ENCODE results near the gene KIRREL1. TPM values are rescaled to one million over a fixed set of nuclear protein-coding genes. Genes with fewer than 3 reads are reported as not detected.

The KIRREL1 gene
- total RNA-seq, 1 experiment from 2014 or later: 42.4 TPM

- Mint-ChIP-seq H3K4me1 (no peaks in the 10 kb centered on the region), H3K27ac (no peak overlapping the region), H3K4me3 (no peak overlapping the region), H3K27me3 (ENCODE audit: low read depth) (peaks cover 6% of the 10 kb centered on the region), H3K9me3 (no peaks in the 10 kb centered on the region), H3K36me3 (no peaks in the 10 kb centered on the region)
- DNase-seq (ENCODE audit: low spot score) (no peak), ATAC-seq (no peak)
- CTCF ChIA-PET: no interaction called here
- POLR2A ChIA-PET: no interaction called here
- TF ChIP-seq PREB (CRISPR knock-in tag; IDR thresholded peaks at IDR 0.05; ENCODE audit: borderline replicate concordance): no peak
- no peak for TF ChIP-seq KAT7 (CRISPR knock-in tag; IDR thresholded peaks at IDR 0.05; ENCODE audit: borderline replicate concordance)
- no peak for TF ChIP-seq STAT6 (CRISPR knock-in tag; conservative IDR thresholded peaks at IDR 0.05; ENCODE audit: low read depth)
- no peak for TF ChIP-seq EMX1 (CRISPR knock-in tag; IDR thresholded peaks at IDR 0.05)
- TF ChIP-seq FOXK1 (CRISPR knock-in tag; IDR thresholded peaks at IDR 0.05): no peak
- no peak for TF ChIP-seq ZNF232 (CRISPR knock-in tag; IDR thresholded peaks at IDR 0.05)
- TF ChIP-seq JAZF1 (CRISPR knock-in tag; IDR thresholded peaks at IDR 0.05): no peak
- TF ChIP-seq MLX (CRISPR knock-in tag; IDR thresholded peaks at IDR 0.05): no peak
- no peak for TF ChIP-seq IRF2 (CRISPR knock-in tag; IDR thresholded peaks at IDR 0.05; ENCODE audit: borderline replicate concordance, low read depth)
- TF ChIP-seq FOXP4 (CRISPR knock-in tag; IDR thresholded peaks at IDR 0.05): no peak
Measured at GRCh38 chr1:157955221-157955620, 38.2 kb upstream of the KIRREL1 start.

GRCh38 chr1:157955857-157956256 lies 37.6 kb upstream of the KIRREL1 start:
- no peak overlapping the region for H3K27ac Mint-ChIP-seq
- CTCF ChIA-PET: interaction anchor here (18.1 kb wide), 1 partner anchor 165 kb away, joined by 820 read pairs; no protein-coding TSS in a partner anchor
- H3K36me3 Mint-ChIP-seq: no peaks in the 10 kb centered on the region
- H3K4me3 Mint-ChIP-seq: no peak overlapping the region
- DNase-seq (ENCODE audit: low spot score) (no peak), ATAC-seq (no peak)
- no peaks in the 10 kb centered on the region for H3K9me3 Mint-ChIP-seq
- TF ChIP-seq RORB (CRISPR knock-in tag; IDR thresholded peaks at IDR 0.05) (no peak), STAT6 (CRISPR knock-in tag; conservative IDR thresholded peaks at IDR 0.05; ENCODE audit: low read depth) (no peak), CDX4 (CRISPR knock-in tag; IDR thresholded peaks at IDR 0.05; ENCODE audit: borderline replicate concordance) (no peak), ERG (CRISPR knock-in tag; IDR thresholded peaks at IDR 0.05) (no peak), TEAD1 (CRISPR knock-in tag; IDR thresholded peaks at IDR 0.05) (no peak), ELF4 (CRISPR knock-in tag; IDR thresholded peaks at IDR 0.05; ENCODE audit: low read depth) (no peak), FOXP1 (CRISPR knock-in tag; IDR thresholded peaks at IDR 0.05; ENCODE audit: borderline replicate concordance) (no peak)
- no peaks in the 10 kb centered on the region for H3K4me1 Mint-ChIP-seq
- H3K27me3 Mint-ChIP-seq (ENCODE audit: low read depth): peaks cover 6% of the 10 kb centered on the region
- POLR2A ChIA-PET: no interaction called here

Measured in WTC11 (cell line).